AG08395 (cell line): ENCODE measurements around the gene C1QTNF12.

Experiments
- DNase-seq: peaks from one replicate; pipeline ENCODE4 v3.0.0; 2012; ENCODE audit warnings: mixed read lengths, low spot score

Gene C1QTNF12, protein sequence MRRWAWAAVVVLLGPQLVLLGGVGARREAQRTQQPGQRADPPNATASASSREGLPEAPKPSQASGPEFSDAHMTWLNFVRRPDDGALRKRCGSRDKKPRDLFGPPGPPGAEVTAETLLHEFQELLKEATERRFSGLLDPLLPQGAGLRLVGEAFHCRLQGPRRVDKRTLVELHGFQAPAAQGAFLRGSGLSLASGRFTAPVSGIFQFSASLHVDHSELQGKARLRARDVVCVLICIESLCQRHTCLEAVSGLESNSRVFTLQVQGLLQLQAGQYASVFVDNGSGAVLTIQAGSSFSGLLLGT

DNA sequence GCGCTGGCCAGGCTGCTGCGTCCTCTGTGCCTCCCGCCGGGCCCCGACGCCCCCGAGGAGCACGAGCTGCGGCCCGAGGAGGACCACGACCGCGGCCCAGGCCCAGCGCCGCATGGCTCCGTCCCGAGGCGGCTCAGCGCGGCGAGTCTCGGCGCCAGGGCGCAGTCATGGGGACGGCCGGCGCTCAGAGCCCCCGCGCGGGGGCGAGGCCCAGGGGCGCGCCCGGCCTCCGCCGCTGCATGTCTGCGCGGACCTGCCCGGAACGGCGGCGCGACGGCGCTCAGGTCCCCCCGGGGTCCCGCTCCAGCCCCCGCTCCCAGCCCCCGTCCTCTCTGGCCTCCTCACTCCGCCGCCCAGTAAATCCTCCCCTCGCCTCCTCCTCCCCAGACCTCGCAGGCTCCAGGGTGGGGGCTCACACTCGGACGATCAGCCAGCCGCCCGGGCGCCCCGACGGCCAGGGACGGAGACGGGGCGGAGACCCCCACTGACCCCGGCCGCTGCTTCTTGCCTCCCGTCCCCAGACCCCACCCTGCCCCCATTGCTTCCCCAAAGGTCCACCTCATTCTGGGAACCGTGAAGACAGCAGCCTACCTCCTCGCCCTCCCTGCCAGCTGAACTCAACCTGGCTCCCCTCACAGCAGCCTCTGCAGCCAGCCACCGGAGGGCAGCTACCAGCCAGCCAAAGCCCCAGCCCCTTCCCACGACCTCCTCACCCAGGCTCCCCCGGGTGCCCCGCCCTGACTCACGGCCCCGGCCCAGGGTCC lies at the start of gene C1QTNF12:
Gene C1QTNF12, minus strand, starts transcription at position 146 of the 764 bp plus-strand sequence. Its CDS starts 32 bp downstream, at position 114.
- no peak for DNase-seq

DNA sequence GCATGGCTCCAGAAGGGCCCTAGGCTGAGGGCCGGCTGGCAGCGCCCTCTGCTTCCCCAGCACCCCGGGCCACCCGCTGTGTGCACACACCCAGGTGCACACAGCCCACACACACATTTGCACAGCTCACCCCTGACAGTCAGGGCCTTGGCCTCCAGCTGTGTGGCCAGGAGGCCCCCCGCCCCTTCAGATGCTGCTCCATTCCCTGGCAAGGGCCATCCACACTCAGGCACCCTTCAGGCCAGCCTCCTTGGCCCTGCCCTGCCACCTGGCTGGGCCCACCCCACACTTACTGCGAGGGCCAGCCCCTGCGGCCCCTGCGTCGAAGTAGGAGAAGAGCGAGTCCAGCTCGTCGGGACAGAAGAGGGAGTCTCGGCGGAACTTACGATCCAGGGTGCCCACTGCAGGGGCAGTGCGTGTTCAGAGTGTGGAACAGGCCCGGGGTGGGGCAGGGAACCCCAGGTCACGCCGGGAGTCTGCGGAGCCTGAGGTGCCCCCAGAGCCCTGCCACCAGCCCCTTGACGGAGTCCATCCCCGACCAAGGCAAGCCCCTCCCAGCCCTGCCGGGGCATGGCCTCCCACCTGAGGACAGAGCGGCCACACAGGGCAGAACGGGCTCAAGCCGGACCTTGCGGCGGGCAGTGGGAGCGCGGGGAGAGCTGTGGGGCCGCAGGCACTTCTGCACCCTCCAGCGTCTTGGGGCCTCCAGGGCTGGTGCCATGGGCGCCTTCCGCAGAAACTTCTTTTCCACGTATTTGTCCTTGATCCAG lies 48.8 kb upstream of the C1QTNF12 start:
- no peak for DNase-seq

DNA sequence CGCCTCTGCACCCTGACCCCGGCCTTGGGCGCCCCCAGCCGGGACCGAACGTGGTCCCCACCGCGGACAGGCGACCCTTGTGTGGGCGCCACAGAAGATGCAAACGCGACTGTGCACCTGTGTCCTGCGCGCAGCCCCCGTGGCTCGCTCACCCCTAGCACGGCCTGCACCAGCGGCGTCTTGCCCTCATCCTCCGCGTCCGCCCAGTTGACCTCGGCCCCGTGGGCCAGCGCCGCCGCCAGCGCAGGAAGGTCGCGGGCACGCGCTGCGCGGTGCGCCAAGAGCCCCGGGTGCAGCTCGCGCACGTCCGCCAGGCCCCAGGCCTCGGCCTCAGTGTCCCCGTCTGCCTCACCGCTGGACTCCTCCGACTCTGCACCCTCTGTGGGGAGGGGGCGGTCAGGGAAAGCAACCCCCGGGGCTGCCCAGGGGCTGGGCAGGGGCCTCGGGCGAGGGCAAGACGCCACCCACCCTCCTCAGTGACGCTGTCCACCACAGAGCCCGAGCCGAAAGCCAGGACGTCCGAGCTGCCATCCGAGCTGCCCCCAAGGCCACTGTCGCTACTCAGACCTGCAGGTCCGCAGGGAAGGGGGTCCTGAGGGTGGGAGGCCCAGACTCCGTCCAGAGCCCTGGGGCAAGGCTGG lies 47.8 kb upstream of the C1QTNF12 start:
- DNase-seq, result no peak

DNA sequence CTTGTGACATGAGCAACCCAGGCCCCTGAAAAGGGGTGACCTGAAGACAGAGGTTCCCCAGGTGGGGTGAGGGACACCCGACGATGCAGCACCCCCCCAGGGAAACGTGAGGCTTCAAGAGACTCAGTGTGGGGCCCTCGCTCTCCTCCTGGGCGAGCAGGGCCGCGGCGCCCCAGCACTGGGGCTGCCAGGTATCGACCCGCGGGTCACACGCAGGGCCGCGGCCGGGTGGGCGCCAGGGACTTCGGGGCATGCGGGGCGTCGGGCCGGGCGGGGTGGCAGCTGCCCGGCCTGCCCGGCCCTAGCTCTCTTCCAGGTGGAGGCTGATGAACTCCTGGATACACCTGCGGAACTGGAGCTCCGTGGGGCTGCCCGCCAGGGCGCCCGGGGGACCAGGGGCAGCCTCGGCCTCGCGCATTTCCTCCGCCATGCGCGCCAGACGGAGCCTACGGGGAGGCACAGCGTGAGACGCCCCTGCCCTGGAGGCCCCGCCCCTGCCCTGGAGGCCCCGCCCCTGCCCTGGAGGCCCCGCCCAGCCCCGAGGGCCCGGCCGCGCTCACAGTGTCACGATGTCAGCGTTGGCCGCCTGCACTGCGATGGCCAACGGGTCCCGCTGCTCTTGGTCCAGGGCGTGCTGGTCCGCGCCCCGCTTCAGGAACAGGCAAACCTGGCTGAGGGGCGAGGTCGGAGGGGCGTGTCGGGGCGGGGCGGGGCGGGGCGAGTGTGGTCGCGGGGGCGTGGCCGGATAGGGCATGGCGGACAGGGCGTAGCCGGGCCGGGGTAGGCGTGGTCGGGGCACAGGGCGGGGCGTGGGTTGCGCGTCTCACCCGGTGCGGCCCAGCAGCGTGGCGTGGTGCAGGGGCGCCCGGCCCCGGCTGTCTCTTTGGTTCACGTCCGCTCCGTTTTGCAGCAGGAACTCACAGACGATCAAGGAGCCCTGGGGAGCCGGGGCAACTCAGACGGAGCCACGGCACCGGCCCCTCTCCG lies 47.0 kb upstream of the C1QTNF12 start:
- no peak for DNase-seq

DNA sequence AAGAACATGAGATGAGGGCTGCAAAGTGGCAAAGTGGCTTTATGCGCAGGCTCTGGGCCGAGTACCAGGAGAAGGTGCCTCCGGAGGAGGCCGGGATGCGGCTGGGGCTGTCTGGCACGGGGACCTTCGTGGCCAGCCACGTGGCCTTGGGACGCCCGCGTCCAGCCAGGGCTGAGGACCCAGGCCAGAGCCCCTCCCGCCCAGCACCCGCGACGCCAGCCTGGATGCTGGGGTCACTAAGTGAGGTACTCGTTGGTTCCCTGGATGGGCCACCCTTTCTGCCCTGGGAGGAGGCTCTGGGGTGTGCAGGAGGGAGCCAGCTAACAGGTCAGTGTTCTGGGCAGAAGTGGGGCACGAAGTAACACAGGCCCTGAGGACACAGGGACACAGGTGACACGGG lies 46.3 kb upstream of the C1QTNF12 start:
- no peak for DNase-seq

DNA sequence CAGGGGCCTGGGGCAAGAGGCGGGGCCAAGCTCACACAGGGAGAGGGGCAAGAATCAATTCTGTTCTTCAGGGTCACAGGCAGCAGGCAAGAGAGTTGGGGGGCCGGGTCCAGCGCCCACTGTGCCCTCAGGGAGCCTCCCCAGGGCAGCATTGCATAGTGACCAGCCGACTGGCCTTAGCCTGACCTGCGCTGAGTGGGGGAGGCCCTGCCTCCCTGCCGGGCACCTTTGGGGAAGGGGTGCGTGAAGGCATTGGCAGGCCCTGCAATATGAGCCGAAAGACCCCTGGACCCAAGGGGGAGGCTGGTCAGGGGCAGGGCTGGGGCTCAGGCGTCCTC lies 45.9 kb upstream of the C1QTNF12 start:
- DNase-seq, result no peak

DNA sequence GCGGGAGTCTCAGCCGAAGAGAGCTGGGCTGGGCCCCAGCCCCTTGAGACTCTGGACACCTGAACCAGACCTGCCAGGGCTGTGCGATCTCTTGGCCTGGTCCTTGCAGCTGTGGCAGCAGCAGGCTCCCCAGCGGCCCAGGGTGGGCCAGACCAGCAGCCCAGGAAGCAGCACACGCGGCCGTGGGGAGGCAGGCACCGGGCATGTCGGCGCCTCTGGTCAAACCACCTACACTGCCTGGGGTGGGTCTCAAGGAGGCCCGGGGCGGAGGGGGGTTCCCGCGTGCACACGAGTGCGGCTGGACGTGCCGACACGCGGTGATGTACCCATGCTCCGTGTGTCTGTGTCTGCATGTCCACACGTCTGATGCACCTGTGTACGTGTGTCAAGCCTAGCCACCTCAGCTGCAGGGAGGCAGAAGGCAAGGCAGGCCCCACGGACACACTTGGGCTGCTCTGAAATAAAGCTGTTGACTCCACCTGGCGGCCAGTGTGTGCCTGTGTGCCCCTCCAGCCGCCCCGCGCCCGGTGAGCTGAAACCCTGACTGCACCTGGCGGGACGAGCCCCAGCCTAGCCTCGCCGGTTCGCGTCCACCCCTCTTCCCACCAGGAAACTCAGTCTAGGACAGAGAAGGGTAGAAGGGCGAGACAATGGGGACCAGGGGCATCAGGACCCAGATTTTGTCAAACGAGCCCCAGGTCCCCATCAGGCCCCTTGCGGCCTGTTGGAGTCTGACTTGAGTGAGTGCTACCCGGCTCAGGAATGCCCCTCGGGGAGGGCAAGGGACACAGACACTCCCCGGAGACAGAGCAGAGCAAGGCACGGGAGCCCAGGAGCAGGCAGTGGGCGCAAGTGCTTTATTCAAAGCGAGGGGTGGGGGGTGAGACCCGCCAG lies 45.3 kb upstream of the C1QTNF12 start:
- DNase-seq, result peak; percentile 61

DNA sequence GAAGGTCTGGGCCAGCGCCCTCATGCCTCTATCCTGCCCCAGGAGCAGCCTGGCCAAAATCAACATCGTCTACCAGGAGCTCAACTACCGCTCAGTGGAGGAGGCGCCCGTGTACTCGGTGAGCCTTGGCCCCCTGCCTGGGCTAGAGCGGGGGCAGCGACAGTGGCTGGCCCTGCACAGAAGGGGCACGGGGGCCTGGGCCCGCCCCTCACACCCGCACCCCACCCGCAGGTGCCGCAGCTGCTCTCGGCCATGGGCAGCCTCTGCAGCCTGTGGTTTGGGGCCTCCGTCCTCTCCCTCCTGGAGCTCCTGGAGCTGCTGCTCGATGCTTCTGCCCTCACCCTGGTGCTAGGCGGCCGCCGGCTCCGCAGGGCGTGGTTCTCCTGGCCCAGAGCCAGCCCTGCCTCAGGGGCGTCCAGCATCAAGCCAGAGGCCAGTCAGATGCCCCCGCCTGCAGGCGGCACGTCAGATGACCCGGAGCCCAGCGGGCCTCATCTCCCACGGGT lies 44.6 kb upstream of the C1QTNF12 start:
- no peak for DNase-seq

DNA sequence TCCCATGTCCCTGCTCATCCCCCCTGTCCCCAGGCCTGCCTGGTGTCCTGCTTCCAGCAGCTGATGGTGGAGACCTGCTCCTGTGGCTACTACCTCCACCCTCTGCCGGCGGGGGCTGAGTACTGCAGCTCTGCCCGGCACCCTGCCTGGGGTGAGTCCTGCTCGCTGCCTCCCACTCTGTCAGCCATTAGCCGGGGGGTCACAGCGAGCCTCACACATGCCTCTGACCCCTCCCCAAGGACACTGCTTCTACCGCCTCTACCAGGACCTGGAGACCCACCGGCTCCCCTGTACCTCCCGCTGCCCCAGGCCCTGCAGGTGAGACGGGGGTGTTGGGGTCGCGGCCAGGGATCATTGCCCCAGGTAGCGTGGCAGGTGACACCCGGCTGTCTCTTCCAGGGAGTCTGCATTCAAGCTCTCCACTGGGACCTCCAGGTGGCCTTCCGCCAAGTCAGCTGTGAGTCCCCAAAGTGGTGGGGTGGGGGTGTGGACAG lies 43.8 kb upstream of the C1QTNF12 start:
- peak; percentile 53 for DNase-seq

DNA sequence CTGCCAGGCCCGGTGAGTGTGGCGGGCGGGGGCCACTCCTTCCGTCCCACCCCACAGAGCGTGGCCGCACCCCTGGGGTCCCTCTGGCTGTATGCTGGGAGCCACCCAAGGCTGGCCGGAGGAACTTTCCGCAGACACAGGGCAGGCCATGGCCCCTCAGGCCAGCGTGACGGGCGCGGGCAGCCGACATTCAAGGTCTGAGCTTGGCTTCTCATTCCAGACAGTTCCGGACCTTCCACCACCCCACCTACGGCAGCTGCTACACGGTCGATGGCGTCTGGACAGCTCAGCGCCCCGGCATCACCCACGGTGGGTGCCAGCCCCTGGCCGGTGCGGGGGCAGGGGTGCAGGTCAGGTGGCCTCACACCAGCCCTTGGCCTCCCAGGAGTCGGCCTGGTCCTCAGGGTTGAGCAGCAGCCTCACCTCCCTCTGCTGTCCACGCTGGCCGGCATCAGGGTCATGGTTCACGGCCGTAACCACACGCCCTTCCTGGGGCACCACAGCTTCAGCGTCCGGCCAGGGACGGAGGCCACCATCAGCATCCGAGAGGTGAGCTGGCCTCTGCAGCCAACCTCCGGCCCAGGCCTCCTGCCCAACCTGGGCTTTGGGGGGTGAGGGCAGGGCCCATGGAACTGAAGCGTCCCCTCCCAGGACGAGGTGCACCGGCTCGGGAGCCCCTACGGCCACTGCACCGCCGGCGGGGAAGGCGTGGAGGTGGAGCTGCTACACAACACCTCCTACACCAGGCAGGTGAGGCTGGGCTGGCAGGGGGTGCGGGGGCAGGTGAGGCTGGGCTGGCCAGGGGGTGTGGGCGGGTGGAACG lies 41.0 kb upstream of the C1QTNF12 start:
- DNase-seq, result no peak

DNA sequence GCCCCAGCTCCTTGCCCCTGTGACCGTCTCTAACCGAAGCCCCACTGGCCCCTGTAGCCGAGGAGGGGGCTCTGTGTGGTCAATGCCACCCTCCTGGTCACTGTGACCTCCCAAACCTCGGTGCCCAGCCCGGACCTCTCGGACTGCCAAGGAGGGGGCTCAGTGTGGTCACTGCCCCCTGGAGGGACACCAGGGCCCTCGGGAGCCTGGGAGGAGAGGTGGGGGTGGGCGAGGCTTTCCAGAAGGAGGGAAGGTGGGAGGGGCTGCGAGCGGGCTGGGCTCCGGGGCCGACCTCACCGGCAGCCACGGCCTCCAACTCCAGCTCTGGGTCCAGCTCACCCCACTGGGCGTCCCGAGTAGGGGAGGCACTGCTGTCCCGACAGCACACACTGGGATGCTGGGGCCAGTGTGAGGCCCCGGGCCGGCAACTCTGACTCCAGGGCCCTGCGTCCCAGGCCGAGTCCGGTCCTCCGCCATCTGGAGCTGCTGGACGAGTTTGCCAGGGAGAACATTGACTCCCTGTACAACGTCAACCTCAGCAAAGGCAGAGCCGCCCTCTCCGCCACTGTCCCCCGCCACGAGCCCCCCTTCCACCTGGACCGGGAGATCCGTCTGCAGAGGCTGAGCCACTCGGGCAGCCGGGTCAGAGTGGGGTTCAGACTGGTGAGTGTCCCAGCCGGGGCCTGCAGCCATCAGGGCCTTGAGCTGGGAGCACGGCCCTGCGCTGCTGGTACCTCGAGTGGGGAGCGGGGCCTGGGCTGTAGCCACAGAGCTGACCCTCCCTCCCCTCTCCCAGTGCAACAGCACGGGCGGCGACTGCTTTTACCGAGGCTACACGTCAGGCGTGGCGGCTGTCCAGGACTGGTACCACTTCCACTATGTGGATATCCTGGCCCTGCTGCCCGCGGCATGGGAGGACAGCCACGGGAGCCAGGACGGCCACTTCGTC lies 40.1 kb upstream of the C1QTNF12 start:
- DNase-seq, result no peak

DNA sequence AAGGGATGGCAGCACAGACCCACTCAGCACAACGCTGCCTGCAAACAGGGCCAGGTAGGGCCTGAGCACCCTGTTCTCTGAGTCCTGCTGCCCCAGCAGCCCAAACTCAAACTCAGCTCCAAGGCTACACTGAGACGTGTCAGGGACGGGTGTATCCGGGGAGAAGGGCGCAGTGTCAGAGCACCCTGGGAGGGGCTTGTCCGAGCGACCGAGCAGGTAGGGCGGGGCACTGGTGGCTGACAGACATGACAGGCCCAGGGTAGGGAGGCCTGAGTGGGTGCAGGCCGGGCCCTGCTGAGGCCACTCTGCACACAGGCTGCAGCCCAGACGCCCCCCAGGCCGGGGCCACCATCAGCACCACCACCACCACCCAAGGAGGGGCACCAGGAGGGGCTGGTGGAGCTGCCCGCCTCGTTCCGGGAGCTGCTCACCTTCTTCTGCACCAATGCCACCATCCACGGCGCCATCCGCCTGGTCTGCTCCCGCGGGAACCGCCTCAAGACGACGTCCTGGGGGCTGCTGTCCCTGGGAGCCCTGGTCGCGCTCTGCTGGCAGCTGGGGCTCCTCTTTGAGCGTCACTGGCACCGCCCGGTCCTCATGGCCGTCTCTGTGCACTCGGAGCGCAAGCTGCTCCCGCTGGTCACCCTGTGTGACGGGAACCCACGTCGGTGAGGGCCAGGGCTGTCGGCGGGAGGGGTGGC lies 39.2 kb upstream of the C1QTNF12 start:
- no peak for DNase-seq

DNA sequence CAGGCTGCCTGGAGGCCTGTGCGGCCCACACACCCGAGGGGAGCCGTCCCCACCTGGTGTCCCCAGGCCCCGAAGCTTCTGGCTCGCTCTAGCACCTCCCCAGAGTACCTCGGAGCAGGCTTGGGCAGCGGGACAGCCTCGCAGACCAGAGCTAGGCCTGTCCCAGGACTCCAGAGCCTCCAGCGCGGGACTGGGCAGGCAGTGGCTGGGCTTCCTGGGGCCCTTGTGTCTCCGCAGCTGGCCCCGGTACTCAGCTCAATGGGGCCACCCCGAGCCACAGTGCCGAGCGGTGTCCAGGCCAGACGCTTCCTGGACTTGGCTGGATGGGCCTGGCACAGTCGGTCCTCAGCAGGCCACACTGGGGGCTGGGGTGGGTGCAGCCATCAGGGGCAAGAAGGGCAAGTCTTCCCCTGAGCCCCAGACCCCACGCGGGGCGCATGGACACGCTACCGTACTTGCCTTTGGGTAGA lies 38.6 kb upstream of the C1QTNF12 start:
- no peak for DNase-seq

DNA sequence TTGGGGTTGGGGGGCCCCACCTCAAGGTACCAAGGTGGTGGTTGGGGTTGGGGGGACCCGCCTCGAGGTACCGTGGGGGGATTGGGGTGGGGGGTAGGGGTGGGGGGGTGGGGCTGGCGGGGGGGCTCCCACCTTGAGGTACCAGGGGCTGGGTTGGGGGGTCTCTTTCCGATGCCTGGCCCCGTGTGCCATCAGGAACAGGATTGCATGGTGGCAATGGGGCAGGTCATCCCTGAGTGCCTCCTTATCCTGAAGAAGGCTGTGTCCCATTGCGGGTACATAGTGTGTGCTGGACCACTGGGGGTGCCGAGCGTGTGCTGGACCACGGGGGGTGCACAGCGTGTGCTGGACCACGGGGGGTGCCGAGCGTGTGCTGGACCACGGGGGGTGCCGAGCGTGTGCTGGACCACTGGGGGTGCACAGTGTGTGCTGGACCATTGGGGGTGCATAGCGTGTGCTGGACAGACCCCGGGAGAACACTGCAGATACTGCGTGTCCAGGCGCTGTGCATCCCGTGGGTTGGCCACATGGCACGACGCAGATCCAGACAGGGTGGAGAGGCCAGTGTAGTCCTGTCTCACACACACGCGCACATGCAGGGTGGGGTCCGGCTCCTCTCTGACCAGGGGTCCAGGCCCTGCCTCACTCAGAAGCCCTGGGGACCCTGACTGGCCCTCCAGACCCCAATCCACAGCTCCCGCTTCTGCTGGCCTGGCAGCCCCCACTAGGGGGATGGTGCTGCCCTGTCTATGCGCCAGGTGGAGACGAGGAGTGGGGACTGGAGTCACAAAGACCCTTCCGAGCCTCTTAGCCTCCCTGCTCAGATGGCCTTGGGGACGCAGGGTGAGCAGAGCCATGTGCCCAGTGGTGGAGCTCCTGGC lies 37.9 kb upstream of the C1QTNF12 start:
- no peak for DNase-seq

DNA sequence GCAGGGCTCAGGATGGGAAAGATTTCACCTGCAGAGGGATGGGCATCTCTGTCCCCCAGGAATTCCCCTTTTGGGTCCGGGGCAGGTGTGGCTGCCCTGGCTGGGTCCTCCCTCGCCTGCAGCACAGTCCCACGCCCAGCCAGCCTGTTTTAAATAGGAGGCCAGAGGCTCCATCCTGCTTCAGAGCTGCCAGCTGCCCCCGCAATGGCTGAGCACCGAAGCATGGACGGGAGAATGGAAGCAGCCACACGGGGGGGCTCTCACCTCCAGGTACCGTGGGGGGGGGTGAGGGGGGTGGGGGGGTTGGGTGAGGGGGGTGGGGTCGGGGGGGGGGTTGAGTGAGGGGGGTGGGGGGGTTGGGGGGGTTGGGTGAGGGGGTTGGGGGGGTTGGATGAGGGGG lies 37.3 kb upstream of the C1QTNF12 start:
- peak; percentile 32 for DNase-seq

DNA sequence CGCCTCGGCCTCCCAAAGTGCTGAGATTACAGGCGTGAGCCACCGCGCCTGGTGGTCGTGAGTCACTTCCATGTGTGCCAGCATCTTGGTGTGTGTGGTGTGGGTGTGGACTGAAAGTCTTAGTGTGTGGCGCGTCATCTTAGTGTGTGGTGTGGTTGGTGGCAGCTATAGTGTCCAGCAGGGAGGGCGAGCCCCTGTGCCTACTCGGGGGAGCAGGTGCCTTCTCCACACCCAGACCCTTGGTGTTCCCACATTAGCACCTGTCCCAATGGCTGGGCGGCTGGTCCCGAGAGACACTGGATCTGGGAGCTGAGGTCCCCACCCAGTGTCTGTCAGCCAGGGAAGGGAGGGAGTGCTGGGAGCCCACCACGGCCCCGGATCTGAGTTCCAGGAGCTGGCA lies 36.5 kb upstream of the C1QTNF12 start:
- DNase-seq, result no peak
